A549 (cell line): ENCODE measurements around the gene LRRC74A. TPM values are rescaled to one million over a fixed set of nuclear protein-coding genes. Genes with fewer than 3 reads are reported as not detected.

ENCODE experiments used
- ATAC-seq, 2 experiments: fragments of 200-7000 bp in 1 of 2; fragments of >200 bp in 1 of 2; cut with Nextera tagmentation in 1 of 2; cut with Tn5 transposase in 1 of 2; 3 replicates each; pipeline versions ENCODE4 v1.8.0 to v1.9.1; 2018 to 2020; ENCODE audit warnings: mild to moderate bottlenecking in 1 of 2, moderate library complexity in 1 of 2
- CTCF ChIA-PET: fragments of 300-600 bp; sonication (Branson Sonifier 250); formaldehyde crosslinking; extraction: SDS; loops from one replicate; lab custom pipeline; 2021; ENCODE audit warnings: antibody characterized with exemption, inconsistent platforms; lab: Yijun Ruan, JAX
- POLR2A ChIA-PET: fragments of 350-600 bp; formaldehyde crosslinking; extraction: SDS; loops from one replicate; lab custom pipeline; 2021; ENCODE audit warnings: antibody characterized with exemption, inconsistent platforms; lab: Yijun Ruan, JAX
- DNase-seq, 2 experiments: peaks; one replicate each; pipeline versions ENCODE4 v3.0.0 to v3.0.0-alpha.2; 2011 to 2016; ENCODE audit warnings: low read depth in 1 of 2, low spot score in 1 of 2
- FAIRE-seq: peaks from 2 replicates; lab custom pipeline; 2011; peaks lifted over from hg19 to GRCh38; lab: Jason Lieb, UNC
- H3K27ac ChIP-seq, 2 experiments: fragments of >200 bp; sonication (Bioruptor Twin); formaldehyde crosslinking; 3 replicates each; pipeline ENCODE4 v1.5.1; 2016 to 2017
- H3K4me1 ChIP-seq: fragments of >200 bp; sonication (Bioruptor Twin); formaldehyde crosslinking; 3 replicates; pipeline ENCODE4 v1.6.1; 2016
- H3K4me2 ChIP-seq: fragments of >200 bp; sonication (Bioruptor Twin); formaldehyde crosslinking; 3 replicates; pipeline ENCODE4 v1.6.1; 2016
- H3K4me3 ChIP-seq: fragments of >200 bp; sonication (Bioruptor Twin); formaldehyde crosslinking; 3 replicates; pipeline ENCODE4 v1.5.1; 2016
- H3K9me3 ChIP-seq: fragments of >200 bp; sonication (Bioruptor Twin); formaldehyde crosslinking; 3 replicates; pipeline ENCODE4 v1.6.1; 2016
- EHF ChIP-seq: fragments of 250-450 bp; sonication (Bioruptor Pico); IDR thresholded peaks from 2 replicates; pipeline ENCODE4 v1.5.0; 2020; ENCODE audit warnings: mild to moderate bottlenecking
- EHMT2 ChIP-seq: fragments of 200-600 bp; sonication (generic); IDR thresholded peaks from 2 replicates; pipeline ENCODE4 v1.6.1; 2016; ENCODE audit warnings: antibody characterized with exemption, low read depth, mild to moderate bottlenecking, moderate library complexity
- FOSB ChIP-seq: fragments of 250-450 bp; sonication (Bioruptor Pico); IDR thresholded peaks from 2 replicates; pipeline ENCODE4 v1.5.0; 2020; ENCODE audit warnings: mild to moderate bottlenecking, moderate library complexity
- FOSL2 ChIP-seq, 2 experiments: fragments of 450-650 bp in 1 of 2; fragments of >200 bp in 1 of 2; sonication (Bioruptor Twin) in 1 of 2; formaldehyde crosslinking; IDR thresholded peaks; 2 replicates each; pipeline versions ENCODE4 v1.5.0 to v1.6.1; 2016 to 2020; ENCODE audit warnings: mild to moderate bottlenecking in 1 of 2, moderate library complexity in 1 of 2
- JUN ChIP-seq, 2 experiments: fragments of >200 bp; sonication (Bioruptor Twin); formaldehyde crosslinking; IDR thresholded peaks; 2 replicates in 1 of 2; 3 replicates in 1 of 2; pipeline ENCODE4 v1.6.1; 2016 to 2017
- KDM1A ChIP-seq: fragments of 200-600 bp; sonication (generic); IDR thresholded peaks from 2 replicates; pipeline ENCODE4 v1.6.1; 2016; ENCODE audit warnings: low read depth, mild to moderate bottlenecking
- MAFK ChIP-seq: fragments of 450-650 bp; IDR thresholded peaks from 2 replicates; pipeline ENCODE4 v1.6.1; 2014; ENCODE audit not compliant: partially characterized antibody
- MAZ ChIP-seq: fragments of 150-350 bp; IDR thresholded peaks from 2 replicates; pipeline ENCODE4 v1.6.1; 2014; ENCODE audit warnings: antibody characterized with exemption, low read depth, low read length, borderline replicate concordance
- MYC ChIP-seq: IDR thresholded peaks from 2 replicates; pipeline ENCODE4 v1.6.1; 2012; ENCODE audit warnings: mild to moderate bottlenecking, inconsistent platforms, low read length, improper control_type of control experiment, borderline replicate concordance
- PHF8 ChIP-seq: fragments of 200-600 bp; sonication (generic); IDR thresholded peaks from 2 replicates; pipeline ENCODE4 v1.6.1; 2016; ENCODE audit warnings: low read depth, mild to moderate bottlenecking, antibody characterized with exemption, moderate library complexity, borderline replicate concordance
- POLR2A ChIP-seq: IDR thresholded peaks from 2 replicates; pipeline ENCODE4 v1.6.1; 2012; ENCODE audit warnings: mild to moderate bottlenecking, low read length
- RAD21 ChIP-seq, 2 experiments: fragments of >200 bp in 1 of 2; sonication (Bioruptor Twin) in 1 of 2; formaldehyde crosslinking in 1 of 2; IDR thresholded peaks in 1 of 2; conservative IDR thresholded peaks in 1 of 2; 2 replicates in 1 of 2; 3 replicates in 1 of 2; pipeline ENCODE4 v1.6.1; 2012 to 2018; ENCODE audit warnings: inconsistent platforms in 1 of 2
- RFX5 ChIP-seq: fragments of 450-650 bp; IDR thresholded peaks from 2 replicates; pipeline ENCODE4 v1.7.1; 2014; ENCODE audit warnings: antibody characterized with exemption, mild to moderate bottlenecking, moderate library complexity
- SREBF2 ChIP-seq: fragments of 450-650 bp; IDR thresholded peaks from 2 replicates; pipeline ENCODE4 v1.6.1; 2014; ENCODE audit warnings: mild to moderate bottlenecking, moderate library complexity
- ZSCAN20 ChIP-seq: fragments of 250-450 bp; sonication (Bioruptor Pico); IDR thresholded peaks from 2 replicates; pipeline ENCODE4 v1.8.0; 2022; ENCODE audit warnings: mild to moderate bottlenecking, moderate library complexity
- WGBS: methylation state at CpG from one replicate; pipeline ENCODE4 v1.1.6; 2017; ENCODE audit errors: missing lambda C conversion rate; 5-methylcytosine and 5-hydroxymethylcytosine counted together
- polyA plus RNA-seq, 4 experiments: library from polyadenylated mRNA; depleted of rRNA in 3 of 4; stranded (reverse); fragments of >200 nt; fragmentation: RNase III in 1 of 4; extraction: RNeasy Plus Mini Kit Qiagen cat#74134 plus additional on column Dnase treatment in 1 of 4; gene quantifications; 2 replicates in 3 of 4; 3 replicates in 1 of 4; pipeline ENCODE4 v1.2.3, GENCODE V29; 2011 to 2017
- TF ChIP-seq, protein P1 (sequence below): IDR thresholded peaks from 2 replicates; pipeline ENCODE4 v1.6.1; 2012; ENCODE audit warnings: low read depth, borderline replicate concordance
- TF ChIP-seq, protein P2 (sequence below): fragments of 250-450 bp; sonication (Bioruptor Pico); IDR thresholded peaks from 2 replicates; pipeline ENCODE4 v1.5.0; 2021; ENCODE audit warnings: mild to moderate bottlenecking, moderate library complexity, borderline replicate concordance
- TF ChIP-seq, protein P3 (sequence below): IDR thresholded peaks from 2 replicates; pipeline ENCODE4 v1.6.1; 2012
- TF ChIP-seq, protein P4 (sequence below): fragments of >200 bp; sonication (Bioruptor Twin); formaldehyde crosslinking; IDR thresholded peaks from 2 replicates; pipeline ENCODE4 v1.6.1; 2016
- TF ChIP-seq, protein P5 (sequence below): fragments of 450-650 bp; IDR thresholded peaks from 2 replicates; pipeline ENCODE4 v1.6.1; 2014; ENCODE audit warnings: antibody characterized with exemption

The LRRC74A gene
- polyA plus RNA-seq, 2 of the 4 experiments (the other 2 are of a cell fraction): not detected

DNA sequence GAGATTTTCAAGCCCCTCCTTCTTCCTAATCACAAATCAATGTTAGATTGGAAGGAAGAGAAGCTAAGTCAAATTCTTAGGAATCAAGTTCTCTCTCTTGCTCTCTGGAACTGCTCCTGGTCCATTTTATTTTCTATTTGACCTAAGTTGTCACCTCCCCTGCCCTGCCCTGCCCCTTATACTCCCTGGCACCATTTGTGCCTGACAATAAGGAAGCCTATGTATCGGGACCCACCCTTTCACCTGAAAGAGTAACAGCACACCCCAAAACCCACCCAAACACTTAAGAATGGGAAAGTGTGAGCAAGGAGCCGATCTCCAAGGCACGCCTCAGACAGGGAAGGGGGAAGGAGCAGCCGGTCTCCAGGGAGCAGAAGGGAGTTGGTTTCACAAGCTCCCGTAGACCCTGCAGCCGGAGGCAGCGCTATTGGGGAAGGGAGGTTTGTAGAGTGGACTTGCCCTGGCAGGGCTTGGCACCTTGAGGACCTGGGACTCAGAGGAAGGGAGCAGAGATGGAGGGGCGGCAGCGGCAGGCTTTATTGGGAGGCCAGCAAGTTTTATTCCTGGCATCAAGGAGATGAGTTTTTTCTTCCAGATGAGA, 1.6 kb downstream of the LRRC74A start:
- H3K9me3 ChIP-seq: no peaks in the 10 kb centered on the region
- FAIRE-seq (no peak), DNase-seq (no peak), ATAC-seq (no peak)
- no peak overlapping the region for H3K27ac ChIP-seq
- H3K4me1 ChIP-seq: no peaks in the 10 kb centered on the region
- no peak overlapping the region for H3K4me2 ChIP-seq
- 71% methylated on average over 9 of the region's 9 CpGs for WGBS
- POLR2A ChIA-PET: no interaction called here
- TF ChIP-seq KDM1A (no peak), RAD21 (conservative IDR thresholded peaks at IDR 0.05 in 1 of 2, IDR thresholded peaks at IDR 0.05 in 1 of 2) (no peak), EHMT2 (no peak), MAZ (no peak), POLR2A (no peak), FOSB (CRISPR knock-in tag) (no peak), EHF (CRISPR knock-in tag) (no peak), FOSL2 (IDR thresholded peaks at IDR 0.05) (no peak), FOSL2 (CRISPR knock-in tag; IDR thresholded peaks at IDR 0.05) (no peak), MAFK (no peak)
- TF ChIP-seq, protein P1, sequence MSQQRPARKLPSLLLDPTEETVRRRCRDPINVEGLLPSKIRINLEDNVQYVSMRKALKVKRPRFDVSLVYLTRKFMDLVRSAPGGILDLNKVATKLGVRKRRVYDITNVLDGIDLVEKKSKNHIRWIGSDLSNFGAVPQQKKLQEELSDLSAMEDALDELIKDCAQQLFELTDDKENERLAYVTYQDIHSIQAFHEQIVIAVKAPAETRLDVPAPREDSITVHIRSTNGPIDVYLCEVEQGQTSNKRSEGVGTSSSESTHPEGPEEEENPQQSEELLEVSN: no peak
- TF ChIP-seq, protein P2, sequence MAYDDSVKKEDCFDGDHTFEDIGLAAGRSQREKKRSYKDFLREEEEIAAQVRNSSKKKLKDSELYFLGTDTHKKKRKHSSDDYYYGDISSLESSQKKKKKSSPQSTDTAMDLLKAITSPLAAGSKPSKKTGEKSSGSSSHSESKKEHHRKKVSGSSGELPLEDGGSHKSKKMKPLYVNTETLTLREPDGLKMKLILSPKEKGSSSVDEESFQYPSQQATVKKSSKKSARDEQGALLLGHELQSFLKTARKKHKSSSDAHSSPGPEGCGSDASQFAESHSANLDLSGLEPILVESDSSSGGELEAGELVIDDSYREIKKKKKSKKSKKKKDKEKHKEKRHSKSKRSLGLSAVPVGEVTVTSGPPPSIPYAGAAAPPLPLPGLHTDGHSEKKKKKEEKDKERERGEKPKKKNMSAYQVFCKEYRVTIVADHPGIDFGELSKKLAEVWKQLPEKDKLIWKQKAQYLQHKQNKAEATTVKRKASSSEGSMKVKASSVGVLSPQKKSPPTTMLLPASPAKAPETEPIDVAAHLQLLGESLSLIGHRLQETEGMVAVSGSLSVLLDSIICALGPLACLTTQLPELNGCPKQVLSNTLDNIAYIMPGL (CRISPR knock-in tag): no peak
- TF ChIP-seq, protein P3, sequence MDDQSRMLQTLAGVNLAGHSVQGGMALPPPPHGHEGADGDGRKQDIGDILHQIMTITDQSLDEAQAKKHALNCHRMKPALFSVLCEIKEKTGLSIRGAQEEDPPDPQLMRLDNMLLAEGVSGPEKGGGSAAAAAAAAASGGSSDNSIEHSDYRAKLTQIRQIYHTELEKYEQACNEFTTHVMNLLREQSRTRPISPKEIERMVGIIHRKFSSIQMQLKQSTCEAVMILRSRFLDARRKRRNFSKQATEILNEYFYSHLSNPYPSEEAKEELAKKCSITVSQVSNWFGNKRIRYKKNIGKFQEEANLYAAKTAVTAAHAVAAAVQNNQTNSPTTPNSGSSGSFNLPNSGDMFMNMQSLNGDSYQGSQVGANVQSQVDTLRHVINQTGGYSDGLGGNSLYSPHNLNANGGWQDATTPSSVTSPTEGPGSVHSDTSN: no peak
- CTCF ChIA-PET: no interaction called here
- no peak overlapping the region for H3K4me3 ChIP-seq

DNA sequence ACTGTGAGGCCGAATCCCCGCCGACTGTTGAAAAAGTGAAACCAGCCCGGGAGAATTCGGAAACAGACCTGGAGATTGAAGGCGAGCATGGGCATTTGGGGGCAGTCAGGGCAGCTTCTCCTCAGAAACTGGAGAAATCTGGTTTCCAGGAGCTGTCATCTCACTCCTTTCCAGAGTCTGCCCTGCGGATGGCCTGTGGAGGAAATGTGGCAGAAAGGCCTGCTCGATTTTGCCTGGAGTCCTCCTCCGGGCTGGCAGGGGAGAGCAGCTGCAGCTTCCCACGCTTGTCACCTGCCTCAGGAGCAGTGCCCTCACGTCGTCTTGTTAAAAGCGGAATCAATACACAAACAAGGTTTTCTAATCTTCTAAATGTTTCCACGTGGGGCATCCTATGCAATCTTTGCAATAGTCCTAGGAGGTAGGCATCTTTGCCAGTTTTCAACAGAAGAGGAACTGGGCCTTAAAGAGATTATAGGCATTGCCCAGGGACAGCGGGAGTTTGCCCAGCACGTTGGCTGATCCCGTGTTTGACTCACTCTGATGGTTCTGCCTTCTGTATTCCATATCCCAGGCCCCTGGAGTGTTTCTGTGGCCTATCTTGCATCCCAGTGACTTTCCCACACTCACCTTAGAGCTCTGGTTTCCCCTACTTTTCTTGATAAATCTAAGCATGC, 2.3 kb downstream of the LRRC74A start:
- Histone ChIP-seq H3K9me3 (no peaks in the 10 kb centered on the region), H3K27ac (no peak overlapping the region), H3K4me2 (no peak overlapping the region), H3K4me1 (no peaks in the 10 kb centered on the region), H3K4me3 (no peak overlapping the region)
- WGBS: 59% methylated on average over 17 of the region's 17 CpGs
- no peak for TF ChIP-seq RFX5
- no peak for TF ChIP-seq JUN (IDR thresholded peaks at IDR 0.05)
- TF ChIP-seq MYC: no peak
- TF ChIP-seq, protein P4, sequence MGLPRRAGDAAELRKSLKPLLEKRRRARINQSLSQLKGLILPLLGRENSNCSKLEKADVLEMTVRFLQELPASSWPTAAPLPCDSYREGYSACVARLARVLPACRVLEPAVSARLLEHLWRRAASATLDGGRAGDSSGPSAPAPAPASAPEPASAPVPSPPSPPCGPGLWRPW: no peak
- no peak for TF ChIP-seq SREBF2
- TF ChIP-seq PHF8: no peak
- no peak for TF ChIP-seq MAFK
- ATAC-seq (no peak), FAIRE-seq (no peak), DNase-seq (no peak)
- ChIA-PET CTCF (interaction anchor here (1.9 kb wide), 1 partner anchor 17 kb away, joined by 6 read pairs; the partner anchor contains the start of gene ANGEL1), POLR2A (no interaction called here)

DNA sequence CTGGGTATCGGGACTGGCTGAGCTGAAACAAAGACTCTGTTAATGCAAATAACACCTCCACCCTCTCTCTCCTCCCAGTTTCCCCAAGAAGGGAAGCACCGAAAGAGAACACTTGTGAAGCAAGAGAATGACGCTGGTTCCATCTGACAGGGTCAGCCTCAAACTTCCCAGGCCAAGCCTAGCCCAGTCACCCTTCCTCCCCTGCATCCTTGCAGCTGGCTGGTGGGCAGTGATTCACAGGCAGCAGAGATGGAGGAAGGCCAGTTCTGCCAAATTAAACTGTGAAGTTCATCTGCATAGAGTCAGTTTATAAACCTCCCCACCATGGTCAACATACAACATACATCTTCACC, 2.8 kb downstream of the LRRC74A start:
- no peak for FAIRE-seq
- Histone ChIP-seq H3K27ac (no peak overlapping the region), H3K9me3 (no peaks in the 10 kb centered on the region), H3K4me1 (no peaks in the 10 kb centered on the region), H3K4me3 (no peak overlapping the region), H3K4me2 (no peak overlapping the region)
- no peak for ATAC-seq
- ChIA-PET CTCF (interaction anchor here (1.9 kb wide), 1 partner anchor 17 kb away, joined by 6 read pairs; the partner anchor contains the start of gene ANGEL1), POLR2A (no interaction called here)
- 55% methylated on average over 3 of the region's 3 CpGs for WGBS
- no peak for DNase-seq
- no peak for TF ChIP-seq ZSCAN20 (CRISPR knock-in tag)
- TF ChIP-seq KDM1A: no peak
- TF ChIP-seq, protein P5, sequence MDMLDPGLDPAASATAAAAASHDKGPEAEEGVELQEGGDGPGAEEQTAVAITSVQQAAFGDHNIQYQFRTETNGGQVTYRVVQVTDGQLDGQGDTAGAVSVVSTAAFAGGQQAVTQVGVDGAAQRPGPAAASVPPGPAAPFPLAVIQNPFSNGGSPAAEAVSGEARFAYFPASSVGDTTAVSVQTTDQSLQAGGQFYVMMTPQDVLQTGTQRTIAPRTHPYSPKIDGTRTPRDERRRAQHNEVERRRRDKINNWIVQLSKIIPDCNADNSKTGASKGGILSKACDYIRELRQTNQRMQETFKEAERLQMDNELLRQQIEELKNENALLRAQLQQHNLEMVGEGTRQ: no peak
- TF ChIP-seq MYC: no peak
- TF ChIP-seq RFX5: no peak
- TF ChIP-seq, all 56 proteins: peak for 0
